ENCODE results near the gene SLC9A3. TPM values are rescaled to one million over a fixed set of nuclear protein-coding genes. Genes with fewer than 3 reads are reported as not detected.

SLC9A3 gene
- total RNA-seq, 1 experiment from 2014 or later: 0.85 TPM

DNA sequence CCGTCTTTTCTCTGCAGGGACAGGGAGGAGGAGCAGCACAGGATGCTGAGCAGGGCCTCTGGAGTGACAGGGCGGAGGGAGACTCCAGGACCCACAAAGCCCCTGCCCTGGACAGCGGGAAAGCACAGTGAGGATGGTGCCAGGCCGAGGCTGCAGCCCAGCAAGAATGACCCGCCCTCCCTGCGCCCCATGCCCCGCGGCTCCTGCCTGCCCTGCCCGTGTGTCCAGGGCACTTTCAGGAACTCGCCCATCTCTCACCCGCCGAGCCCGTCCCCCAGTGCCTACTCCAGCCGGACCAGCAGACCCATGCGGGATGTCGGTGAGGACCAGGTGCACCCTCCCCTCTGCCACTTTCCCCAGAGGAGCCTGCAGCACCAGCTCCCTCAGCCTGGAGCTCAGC, 90.4 kb downstream of the SLC9A3 start:
- no peak overlapping the region for H3K9ac ChIP-seq (ENCODE audit: extremely low read depth, insufficient read length, low read length)
- H3K23me2 ChIP-seq (ENCODE audit: insufficient read length, low read depth, low read length, poor library complexity, severe bottlenecking): no peaks in the 10 kb centered on the region

More for the DNA sequence above, 90.4 kb downstream of the SLC9A3 start:
- Histone ChIP-seq H3K79me2 (ENCODE audit: insufficient read depth, low read length) (no peaks in the 10 kb centered on the region), H3K23ac (ENCODE audit: insufficient read length, low read depth, low read length) (no peak overlapping the region), H3K14ac (ENCODE audit: insufficient read depth, low read length) (no peak overlapping the region; the same call in 1 of the 2 replicates), H3K27me3 (ENCODE audit: insufficient read depth, low read length) (no peaks in the 10 kb centered on the region), H2AFZ (ENCODE audit: low read length) (no peak overlapping the region), H2AK5ac (ENCODE audit: insufficient read length, low read length) (no peak overlapping the region), H3K56ac (ENCODE audit: insufficient read length, low read depth, low read length) (no peak overlapping the region), H2BK20ac (ENCODE audit: low read depth, low read length, poor library complexity, severe bottlenecking) (no peak overlapping the region), H2BK5ac (ENCODE audit: insufficient read length, low read length) (no peak overlapping the region), H3K4ac (ENCODE audit: low read depth, low read length) (no peak overlapping the region), H4K5ac (ENCODE audit: insufficient read length, low read depth, low read length) (no peak overlapping the region), H4K8ac (replicated peaks; ENCODE audit: insufficient read length, low read depth, low read length) (no peak overlapping the region), H3K18ac (ENCODE audit: insufficient read length, low read depth, low read length) (no peak overlapping the region), H3T11ph (ENCODE audit: low read length) (no peak overlapping the region), H4K91ac (ENCODE audit: insufficient read length, low read depth, low read length) (no peak overlapping the region), H3K79me1 (ENCODE audit: insufficient read depth, low read depth, low read length, poor library complexity, severe bottlenecking) (no peaks in the 10 kb centered on the region), H2BK120ac (ENCODE audit: low read depth, low read length, poor library complexity, severe bottlenecking) (no peak overlapping the region), H2BK15ac (ENCODE audit: low read depth, low read length) (no peak overlapping the region), H3K9me3 (ENCODE audit: control insufficient read depth, low read depth, low read length) (no peaks in the 10 kb centered on the region), H4K20me1 (ENCODE audit: control insufficient read depth, insufficient read depth, insufficient read length) (no peaks in the 10 kb centered on the region), H3K27ac (ENCODE audit: insufficient read length, low read depth, low read length) (no peak overlapping the region), H3K4me1 (ENCODE audit: insufficient read depth, low read length) (no peaks in the 10 kb centered on the region), H2BK12ac (ENCODE audit: insufficient read length, low read depth, low read length) (no peak overlapping the region), H3K4me2 (ENCODE audit: insufficient read depth, insufficient read length, low read length) (no peak overlapping the region)
- H3K36me3 Mint-ChIP-seq (ENCODE audit: insufficient read depth in 1 of 3, low read depth in 3 of 3): no peaks in the 10 kb centered on the region; a peak in 1 of 7 replicates
- TF ChIP-seq, protein P1, sequence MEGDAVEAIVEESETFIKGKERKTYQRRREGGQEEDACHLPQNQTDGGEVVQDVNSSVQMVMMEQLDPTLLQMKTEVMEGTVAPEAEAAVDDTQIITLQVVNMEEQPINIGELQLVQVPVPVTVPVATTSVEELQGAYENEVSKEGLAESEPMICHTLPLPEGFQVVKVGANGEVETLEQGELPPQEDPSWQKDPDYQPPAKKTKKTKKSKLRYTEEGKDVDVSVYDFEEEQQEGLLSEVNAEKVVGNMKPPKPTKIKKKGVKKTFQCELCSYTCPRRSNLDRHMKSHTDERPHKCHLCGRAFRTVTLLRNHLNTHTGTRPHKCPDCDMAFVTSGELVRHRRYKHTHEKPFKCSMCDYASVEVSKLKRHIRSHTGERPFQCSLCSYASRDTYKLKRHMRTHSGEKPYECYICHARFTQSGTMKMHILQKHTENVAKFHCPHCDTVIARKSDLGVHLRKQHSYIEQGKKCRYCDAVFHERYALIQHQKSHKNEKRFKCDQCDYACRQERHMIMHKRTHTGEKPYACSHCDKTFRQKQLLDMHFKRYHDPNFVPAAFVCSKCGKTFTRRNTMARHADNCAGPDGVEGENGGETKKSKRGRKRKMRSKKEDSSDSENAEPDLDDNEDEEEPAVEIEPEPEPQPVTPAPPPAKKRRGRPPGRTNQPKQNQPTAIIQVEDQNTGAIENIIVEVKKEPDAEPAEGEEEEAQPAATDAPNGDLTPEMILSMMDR (conservative IDR thresholded peaks at IDR 0.05): no peak
- DNase-seq: no peak
- peaks cover 17% of the 10 kb centered on the region for H3K27me3 Mint-ChIP-seq (ENCODE audit: low read depth)
- no peak overlapping the region for H3K4me3 Mint-ChIP-seq
- no peak overlapping the region for H3K27ac Mint-ChIP-seq
- H3K4me1 Mint-ChIP-seq: peaks cover 3 to 5% of the 10 kb centered on the region in 2 experiments; a peak in 3 of 4 replicates
- no CpG with 5 or more reads among the region's 16 CpGs for WGBS (ENCODE audit: extremely low coverage, insufficient read length, low lambda C conversion rate)
- H3K9me3 Mint-ChIP-seq: no peaks in the 10 kb centered on the region

Measured in H9 (cell line).